ENCODE measurements around the gene TEP1.

Gene TEP1

GRCh38 chr14:20412876-20413743, at the start of gene TEP1:
Gene TEP1 (minus strand): TSS chr14:20413501. CDS start chr14:20408439, 5,062 bp downstream.
- Histone ChIP-seq H3K9me3 (ENCODE audit: insufficient read depth, low read length) (no peaks in the 10 kb centered on the region), H4K20me1 (ENCODE audit: low read depth, low read length) (no peaks in the 10 kb centered on the region), H3K27me3 (ENCODE audit: low read length) (no peaks in the 10 kb centered on the region), H3K79me2 (ENCODE audit: insufficient read depth, low read length) (peaks cover 11% of the 10 kb centered on the region), H3K27ac (ENCODE audit: low read depth, low read length) (peak within 1 kb of the TSS; percentile 59), H3K9ac (ENCODE audit: low read length) (peak within 1 kb of the TSS; percentile 86), H3K9me2 (replicated peaks; ENCODE audit: insufficient read depth, low read length) (no peaks in the 10 kb centered on the region), H3K36me3 (ENCODE audit: low read length) (no peaks in the 10 kb centered on the region), H2AFZ (ENCODE audit: low read depth, low read length, severe bottlenecking) (peak within 1 kb of the TSS; percentile 95), H3K4me3 (ENCODE audit: insufficient read depth, low read length, poor library complexity, severe bottlenecking) (peak within 1 kb of the TSS; percentile 84), H3K4me2 (ENCODE audit: low read depth, low read length, poor library complexity, severe bottlenecking) (peak within 1 kb of the TSS; percentile 97), H3F3A (ENCODE audit: insufficient read depth) (peaks cover 16% of the 10 kb centered on the region; the same call in 1 of the 2 replicates)
- TF ChIP-seq CTCF (IDR thresholded peaks at IDR 0.05; ENCODE audit: insufficient read depth, low read length, poor library complexity, severe bottlenecking): no peak
- no peak for TF ChIP-seq EZH2phosphoT487 (conservative IDR thresholded peaks at IDR 0.05; ENCODE audit: low read length)

GRCh38 chr14:20461225-20462141, 48.2 kb upstream of the TEP1 start, which contains the start of gene PIP4P1:
Gene PIP4P1 (minus strand): TSS chr14:20461434. CDS start chr14:20461325, 109 bp downstream.
- Histone ChIP-seq H3F3A (ENCODE audit: insufficient read depth) (peaks cover 35% of the 10 kb centered on the region), H3K4me3 (ENCODE audit: insufficient read depth, low read length, poor library complexity, severe bottlenecking) (peak within 1 kb of the TSS; percentile 76), H2AFZ (ENCODE audit: low read depth, low read length, severe bottlenecking) (peak within 1 kb of the TSS; percentile 25), H3K79me2 (ENCODE audit: insufficient read depth, low read length) (peaks cover 19% of the 10 kb centered on the region), H3K27ac (ENCODE audit: low read depth, low read length) (peak within 1 kb of the TSS; percentile 85), H3K9me3 (ENCODE audit: insufficient read depth, low read length) (no peaks in the 10 kb centered on the region; the same call in 1 of the 2 replicates), H4K20me1 (ENCODE audit: low read depth, low read length) (no peaks in the 10 kb centered on the region; the same call in 1 of the 2 replicates), H3K27me3 (ENCODE audit: low read length) (no peaks in the 10 kb centered on the region), H3K9ac (ENCODE audit: low read length) (peak within 1 kb of the TSS; percentile 95), H3K36me3 (ENCODE audit: low read length) (peaks cover 7% of the 10 kb centered on the region), H3K4me2 (ENCODE audit: low read depth, low read length, poor library complexity, severe bottlenecking) (peak within 1 kb of the TSS; percentile 87), H3K9me2 (replicated peaks; ENCODE audit: insufficient read depth, low read length) (no peaks in the 10 kb centered on the region)
- TF ChIP-seq EZH2phosphoT487 (conservative IDR thresholded peaks at IDR 0.05; ENCODE audit: low read length) (no peak), CTCF (IDR thresholded peaks at IDR 0.05; ENCODE audit: insufficient read depth, low read length, poor library complexity, severe bottlenecking) (no peak)

- H3K27ac ChIP-seq (ENCODE audit: low read depth, low read length): peak overlapping the region; percentile 85
- H3K4me2 ChIP-seq (ENCODE audit: low read depth, low read length, poor library complexity, severe bottlenecking): peak overlapping the region; percentile 87
- peaks cover 7% of the 10 kb centered on the region for H3K36me3 ChIP-seq (ENCODE audit: low read length)
- H3K9me2 ChIP-seq (replicated peaks; ENCODE audit: insufficient read depth, low read length): no peaks in the 10 kb centered on the region
- H3K79me2 ChIP-seq (ENCODE audit: insufficient read depth, low read length): peaks cover 27% of the 10 kb centered on the region
- no peaks in the 10 kb centered on the region for H3K27me3 ChIP-seq (ENCODE audit: low read length)
- peak overlapping the region; percentile 95 for H3K9ac ChIP-seq (ENCODE audit: low read length)
- no peak overlapping the region for H2AFZ ChIP-seq (ENCODE audit: low read depth, low read length, severe bottlenecking)
- no peak for TF ChIP-seq EZH2phosphoT487 (conservative IDR thresholded peaks at IDR 0.05; ENCODE audit: low read length)
- no peak for TF ChIP-seq CTCF (IDR thresholded peaks at IDR 0.05; ENCODE audit: insufficient read depth, low read length, poor library complexity, severe bottlenecking)
- H3F3A ChIP-seq (ENCODE audit: insufficient read depth): peaks cover 39% of the 10 kb centered on the region
- H4K20me1 ChIP-seq (ENCODE audit: low read depth, low read length): no peaks in the 10 kb centered on the region; the same call in 1 of the 2 replicates
- no peaks in the 10 kb centered on the region; the same call in 1 of the 2 replicates for H3K9me3 ChIP-seq (ENCODE audit: insufficient read depth, low read length)
- peak overlapping the region; percentile 76 for H3K4me3 ChIP-seq (ENCODE audit: insufficient read depth, low read length, poor library complexity, severe bottlenecking)
Measured at GRCh38 chr14:20460458-20461224, 47.3 kb upstream of the TEP1 start.

Data from SU-DHL-6 (cell line).